ENCODE measurements around the gene MSRB3. TPM values are rescaled to one million over a fixed set of nuclear protein-coding genes. Genes with fewer than 3 reads are reported as not detected.

The MSRB3 gene
- total and polyA plus RNA-seq, 12 donors: 44.7 to 169 (median 119) TPM

- intact Hi-C loops (cut with DNase I): no loop called here
- Histone ChIP-seq H3K4me1 (peaks cover 0 to 3% (median 0%) of the 10 kb centered on the region in 9 donors), H3K27ac (no peak overlapping the region), H3K27me3 (no peaks in the 10 kb centered on the region), H3K9me3 (peaks cover 0 to 45% (median 16%) of the 10 kb centered on the region in 11 donors), H3K36me3 (peaks cover 0 to 28% (median 12%) of the 10 kb centered on the region in 9 donors), H3K4me3 (no peak overlapping the region)
- 94 to 96% methylated on average over 12 of the region's 12 CpGs for WGBS, 2 donors
- DNase-seq (peak in 1 of 2 donors; percentile 8), ATAC-seq (no peak)
- TF ChIP-seq, protein P1, sequence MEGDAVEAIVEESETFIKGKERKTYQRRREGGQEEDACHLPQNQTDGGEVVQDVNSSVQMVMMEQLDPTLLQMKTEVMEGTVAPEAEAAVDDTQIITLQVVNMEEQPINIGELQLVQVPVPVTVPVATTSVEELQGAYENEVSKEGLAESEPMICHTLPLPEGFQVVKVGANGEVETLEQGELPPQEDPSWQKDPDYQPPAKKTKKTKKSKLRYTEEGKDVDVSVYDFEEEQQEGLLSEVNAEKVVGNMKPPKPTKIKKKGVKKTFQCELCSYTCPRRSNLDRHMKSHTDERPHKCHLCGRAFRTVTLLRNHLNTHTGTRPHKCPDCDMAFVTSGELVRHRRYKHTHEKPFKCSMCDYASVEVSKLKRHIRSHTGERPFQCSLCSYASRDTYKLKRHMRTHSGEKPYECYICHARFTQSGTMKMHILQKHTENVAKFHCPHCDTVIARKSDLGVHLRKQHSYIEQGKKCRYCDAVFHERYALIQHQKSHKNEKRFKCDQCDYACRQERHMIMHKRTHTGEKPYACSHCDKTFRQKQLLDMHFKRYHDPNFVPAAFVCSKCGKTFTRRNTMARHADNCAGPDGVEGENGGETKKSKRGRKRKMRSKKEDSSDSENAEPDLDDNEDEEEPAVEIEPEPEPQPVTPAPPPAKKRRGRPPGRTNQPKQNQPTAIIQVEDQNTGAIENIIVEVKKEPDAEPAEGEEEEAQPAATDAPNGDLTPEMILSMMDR (IDR thresholded peaks at IDR 0.05): no peak
Observed at GRCh38 chr12:65419284-65420072, 141.0 kb downstream of the MSRB3 start.

DNA sequence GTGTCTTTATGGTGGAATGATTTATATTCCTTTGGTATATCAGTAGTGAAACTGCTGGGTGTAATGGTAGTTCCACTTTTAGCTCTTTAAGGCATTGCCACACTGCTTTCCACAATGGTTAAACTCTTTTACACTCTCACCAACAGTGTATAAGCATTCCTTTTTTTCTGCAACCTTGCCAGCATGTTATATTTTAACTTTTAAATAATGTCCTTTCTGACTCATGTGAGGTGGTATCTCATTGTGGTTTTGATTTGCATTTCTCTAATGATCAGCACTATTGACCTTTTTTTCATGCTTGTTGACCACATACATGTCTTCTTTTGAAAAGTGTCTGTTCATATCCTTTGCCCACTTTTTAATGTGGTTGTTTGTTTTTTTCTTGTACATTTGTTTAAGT is 142.5 kb downstream of the MSRB3 start:
- H3K36me3 ChIP-seq: peaks cover 0 to 29% (median 12%) of the 10 kb centered on the region in 9 donors
- peaks cover 0 to 56% (median 20%) of the 10 kb centered on the region in 11 donors for H3K9me3 ChIP-seq
- no peak for DNase-seq
- no peak overlapping the region for H3K27ac ChIP-seq
- TF ChIP-seq, protein P1 (IDR thresholded peaks at IDR 0.05): no peak
- H3K27me3 ChIP-seq: no peaks in the 10 kb centered on the region
- intact Hi-C loops (cut with DNase I): no loop called here
- no peak overlapping the region for H3K4me3 ChIP-seq
- no peak for ATAC-seq
- no peaks in the 10 kb centered on the region for H3K4me1 ChIP-seq

GRCh38 chr12:65427646-65428045 is 149.2 kb downstream of the MSRB3 start:
- Histone ChIP-seq H3K27me3 (no peaks in the 10 kb centered on the region), H3K27ac (no peak overlapping the region), H3K9me3 (peaks cover 0 to 40% (median 15%) of the 10 kb centered on the region in 11 donors), H3K4me1 (peaks cover 0 to 21% (median 11%) of the 10 kb centered on the region in 9 donors), H3K4me3 (no peak overlapping the region), H3K36me3 (peaks cover 0 to 5% (median 0%) of the 10 kb centered on the region in 9 donors)
- intact Hi-C loops (cut with DNase I): no loop called here
- DNase-seq (no peak), ATAC-seq (no peak)
- WGBS, 2 donors: 98 to 100% methylated on average over 1 of the region's 1 CpG
- TF ChIP-seq, protein P1 (IDR thresholded peaks at IDR 0.05): no peak

GRCh38 chr12:65430006-65430405 is 151.5 kb downstream of the MSRB3 start:
- TF ChIP-seq, protein P1 (IDR thresholded peaks at IDR 0.05): no peak
- Histone ChIP-seq H3K36me3 (peaks cover 0 to 5% (median 0%) of the 10 kb centered on the region in 9 donors), H3K9me3 (peaks cover 0 to 25% (median 14%) of the 10 kb centered on the region in 11 donors), H3K4me1 (peaks cover 0 to 21% (median 11%) of the 10 kb centered on the region in 9 donors), H3K4me3 (no peak overlapping the region), H3K27ac (no peak overlapping the region), H3K27me3 (no peaks in the 10 kb centered on the region)
- DNase-seq (no peak), ATAC-seq (no peak)
- 54 to 70% methylated on average over 1 of the region's 1 CpG for WGBS, 2 donors
- intact Hi-C loops (cut with DNase I): no loop called here
